Lower leg skin (tissue), 3 donors: Measurements from ENCODE around the gene MIER3.

Experiments
- POLR2A ChIP-seq, 2 donors: fragments of 450-650 bp; IDR thresholded peaks; one replicate each; pipeline ENCODE4 v1.6.1; 2016 to 2017; ENCODE audit warnings: antibody characterized with exemption in 2 of 2, mild to moderate bottlenecking in 1 of 2, moderate library complexity in 1 of 2
- TF ChIP-seq, protein P1 (sequence below), 3 donors: fragments of 450-650 bp; IDR thresholded peaks; one replicate each; pipeline ENCODE4 v1.5.1; 2016; ENCODE audit warnings: antibody characterized with exemption in 3 of 3, mild to moderate bottlenecking in 3 of 3, moderate library complexity in 2 of 3

- TF ChIP-seq, protein P1, sequence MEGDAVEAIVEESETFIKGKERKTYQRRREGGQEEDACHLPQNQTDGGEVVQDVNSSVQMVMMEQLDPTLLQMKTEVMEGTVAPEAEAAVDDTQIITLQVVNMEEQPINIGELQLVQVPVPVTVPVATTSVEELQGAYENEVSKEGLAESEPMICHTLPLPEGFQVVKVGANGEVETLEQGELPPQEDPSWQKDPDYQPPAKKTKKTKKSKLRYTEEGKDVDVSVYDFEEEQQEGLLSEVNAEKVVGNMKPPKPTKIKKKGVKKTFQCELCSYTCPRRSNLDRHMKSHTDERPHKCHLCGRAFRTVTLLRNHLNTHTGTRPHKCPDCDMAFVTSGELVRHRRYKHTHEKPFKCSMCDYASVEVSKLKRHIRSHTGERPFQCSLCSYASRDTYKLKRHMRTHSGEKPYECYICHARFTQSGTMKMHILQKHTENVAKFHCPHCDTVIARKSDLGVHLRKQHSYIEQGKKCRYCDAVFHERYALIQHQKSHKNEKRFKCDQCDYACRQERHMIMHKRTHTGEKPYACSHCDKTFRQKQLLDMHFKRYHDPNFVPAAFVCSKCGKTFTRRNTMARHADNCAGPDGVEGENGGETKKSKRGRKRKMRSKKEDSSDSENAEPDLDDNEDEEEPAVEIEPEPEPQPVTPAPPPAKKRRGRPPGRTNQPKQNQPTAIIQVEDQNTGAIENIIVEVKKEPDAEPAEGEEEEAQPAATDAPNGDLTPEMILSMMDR (IDR thresholded peaks at IDR 0.05) = no peak
- TF ChIP-seq POLR2A (IDR thresholded peaks at IDR 0.05) = no peak
Observed at GRCh38 chr5:56881571-56881970, 70.4 kb downstream of the MIER3 start.
